ENCODE measurements around the gene PDE1C.
"Not testable (repeated sequence)": the region's sequence is repeated elsewhere in the genome, so short reads cannot be mapped to it uniquely, and the experiment has no call there.

Gene PDE1C

GRCh38 chr7:31857172-31857571, 213.0 kb downstream of the PDE1C start:
- in situ Hi-C loops (cut with MboI; ENCODE audit: low sequenced_read_pairs): no loop called here

GRCh38 chr7:31856337-31856736, 213.9 kb downstream of the PDE1C start:
- in situ Hi-C loops (cut with MboI; ENCODE audit: low sequenced_read_pairs): no loop called here

GRCh38 chr7:31855530-31855929, 214.7 kb downstream of the PDE1C start:
- in situ Hi-C loops (cut with MboI; ENCODE audit: low sequenced_read_pairs): no loop called here

DNA sequence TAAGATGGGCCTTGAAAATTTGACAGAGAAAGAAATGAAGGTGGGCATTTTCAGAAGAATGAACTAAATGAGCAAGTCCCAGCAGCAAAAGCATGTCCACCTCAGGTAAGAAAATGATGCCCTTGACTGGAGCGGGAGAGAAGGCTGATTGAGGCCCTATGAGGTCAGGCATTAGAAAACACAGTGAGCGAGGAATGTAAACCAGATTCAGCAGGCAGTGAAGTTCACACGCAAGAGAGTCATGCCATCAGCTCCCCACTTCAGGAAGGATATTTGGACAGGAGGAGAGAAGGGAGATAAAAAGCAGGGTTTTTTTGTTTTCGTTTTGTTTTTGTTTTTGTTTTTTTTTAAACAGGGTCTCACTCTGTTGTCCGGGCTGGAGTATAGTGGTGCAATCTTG, 216.8 kb downstream of the PDE1C start:
- in situ Hi-C loops (cut with MboI; ENCODE audit: low sequenced_read_pairs): no loop called here

- in situ Hi-C loops (cut with MboI; ENCODE audit: low sequenced_read_pairs): no loop called here
Measured at GRCh38 chr7:31852462-31852861, 217.7 kb downstream of the PDE1C start.

GRCh38 chr7:31851119-31851518, 219.1 kb downstream of the PDE1C start:
- in situ Hi-C loops (cut with MboI; ENCODE audit: low sequenced_read_pairs): no loop called here

- in situ Hi-C loops (cut with MboI; ENCODE audit: low sequenced_read_pairs): no loop called here
Measured at GRCh38 chr7:31850601-31851000, 219.6 kb downstream of the PDE1C start.

- in situ Hi-C loops (cut with MboI; ENCODE audit: low sequenced_read_pairs): no loop called here
Measured at GRCh38 chr7:31850066-31850465, 220.1 kb downstream of the PDE1C start.

GRCh38 chr7:31835471-31835870, 234.7 kb downstream of the PDE1C start:
- in situ Hi-C loops (cut with MboI; ENCODE audit: low sequenced_read_pairs): no loop called here

GRCh38 chr7:31833625-31834024, 236.6 kb downstream of the PDE1C start:
- in situ Hi-C loops (cut with MboI; ENCODE audit: low sequenced_read_pairs): not testable (repeated sequence)

DNA sequence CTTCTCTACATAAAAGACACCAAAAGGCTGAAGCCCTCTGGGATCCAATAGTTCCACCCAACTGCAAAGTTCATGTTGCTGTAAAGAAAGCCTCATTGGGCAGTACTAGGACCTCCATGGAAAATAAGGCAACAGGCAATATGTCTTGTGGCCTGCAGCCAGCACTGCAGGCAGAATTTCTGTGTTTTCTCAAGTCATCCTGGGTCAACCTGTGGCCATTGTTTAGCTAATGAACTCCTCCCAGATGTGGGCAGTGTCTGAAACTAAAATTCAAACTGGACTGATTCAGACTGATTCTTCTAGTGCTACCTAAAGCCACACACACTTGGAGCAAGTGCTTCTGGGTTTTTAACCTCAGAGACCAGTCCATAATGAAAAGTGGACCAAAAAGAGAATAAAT, 241.7 kb downstream of the PDE1C start:
- in situ Hi-C loops (cut with MboI; ENCODE audit: low sequenced_read_pairs): no loop called here

- in situ Hi-C loops (cut with MboI; ENCODE audit: low sequenced_read_pairs): no loop called here
Measured at GRCh38 chr7:31825576-31825975, 244.6 kb downstream of the PDE1C start.

DNA sequence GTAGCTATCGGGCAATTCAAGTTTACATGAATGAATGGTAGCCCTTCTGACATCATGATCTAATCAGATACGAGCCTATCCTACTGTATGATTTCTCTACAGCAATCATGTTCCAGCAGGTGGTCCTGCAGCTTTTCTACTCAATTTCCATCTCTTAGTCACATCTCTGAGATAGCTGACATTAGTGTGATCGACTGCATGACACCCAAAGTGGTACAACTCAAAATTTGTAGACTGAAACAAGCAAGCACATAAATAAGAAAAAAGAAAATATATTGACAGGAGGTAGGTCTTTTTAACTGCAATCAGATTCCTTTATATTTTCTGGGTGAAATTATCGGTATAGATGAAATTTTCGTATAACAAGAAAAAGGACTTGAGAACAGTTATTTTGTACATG, 251.2 kb downstream of the PDE1C start:
- in situ Hi-C loops (cut with MboI; ENCODE audit: low sequenced_read_pairs): no loop called here

DNA sequence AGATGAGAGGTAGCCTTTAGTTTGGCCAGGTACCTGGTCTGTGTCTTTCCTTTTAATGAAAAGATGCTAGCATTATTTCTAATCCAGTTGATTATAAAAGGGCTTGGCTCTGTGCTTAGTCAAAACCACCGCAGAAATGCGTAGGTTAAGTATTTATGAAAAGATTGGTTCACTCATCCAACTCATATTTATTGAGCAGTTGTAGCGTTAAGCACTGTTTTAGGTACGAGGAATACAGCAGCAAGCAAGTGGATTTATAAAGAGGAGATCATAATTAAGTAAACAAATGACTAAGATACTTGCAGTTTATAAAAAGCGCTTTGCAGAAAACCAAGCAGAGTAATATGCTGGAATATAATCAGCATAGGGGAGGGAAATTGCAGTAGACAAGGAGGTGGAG, 253.4 kb downstream of the PDE1C start:
- in situ Hi-C loops (cut with MboI; ENCODE audit: low sequenced_read_pairs): no loop called here

- in situ Hi-C loops (cut with MboI; ENCODE audit: low sequenced_read_pairs): no loop called here
Measured at GRCh38 chr7:31815796-31816195, 254.4 kb downstream of the PDE1C start.

DNA sequence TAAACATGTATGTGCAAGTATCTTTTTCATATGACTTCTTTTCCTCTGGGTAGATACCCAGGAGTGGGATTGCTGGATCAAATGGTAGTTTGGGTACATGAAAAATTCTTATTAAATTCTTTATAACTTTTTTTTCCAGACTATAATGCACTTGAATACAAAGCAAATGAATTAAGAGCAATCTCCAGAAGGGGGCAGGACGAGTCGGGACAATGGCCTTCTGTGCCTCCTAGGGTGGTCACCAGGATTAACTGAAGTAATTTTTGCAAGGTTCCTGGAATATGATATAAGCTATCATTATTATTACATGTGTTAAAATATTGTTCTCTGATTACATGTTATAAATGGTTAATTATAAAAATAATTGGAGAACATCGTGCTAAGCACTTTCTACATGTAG, 256.0 kb downstream of the PDE1C start:
- in situ Hi-C loops (cut with MboI; ENCODE audit: low sequenced_read_pairs): no loop called here

GRCh38 chr7:31811650-31812461, 258.4 kb downstream of the PDE1C start:
- in situ Hi-C loops (cut with MboI; ENCODE audit: low sequenced_read_pairs): no loop called here

- in situ Hi-C loops (cut with MboI; ENCODE audit: low sequenced_read_pairs): no loop called here
Measured at GRCh38 chr7:31805209-31805818, 264.9 kb downstream of the PDE1C start.

GRCh38 chr7:31796375-31796774, 273.8 kb downstream of the PDE1C start:
- in situ Hi-C loops (cut with MboI; ENCODE audit: low sequenced_read_pairs): no loop called here

GRCh38 chr7:31794851-31795344, 275.3 kb downstream of the PDE1C start:
- in situ Hi-C loops (cut with MboI; ENCODE audit: low sequenced_read_pairs): no loop called here

- in situ Hi-C loops (cut with MboI; ENCODE audit: low sequenced_read_pairs): no loop called here
Measured at GRCh38 chr7:31791881-31792280, 278.3 kb downstream of the PDE1C start.

DNA sequence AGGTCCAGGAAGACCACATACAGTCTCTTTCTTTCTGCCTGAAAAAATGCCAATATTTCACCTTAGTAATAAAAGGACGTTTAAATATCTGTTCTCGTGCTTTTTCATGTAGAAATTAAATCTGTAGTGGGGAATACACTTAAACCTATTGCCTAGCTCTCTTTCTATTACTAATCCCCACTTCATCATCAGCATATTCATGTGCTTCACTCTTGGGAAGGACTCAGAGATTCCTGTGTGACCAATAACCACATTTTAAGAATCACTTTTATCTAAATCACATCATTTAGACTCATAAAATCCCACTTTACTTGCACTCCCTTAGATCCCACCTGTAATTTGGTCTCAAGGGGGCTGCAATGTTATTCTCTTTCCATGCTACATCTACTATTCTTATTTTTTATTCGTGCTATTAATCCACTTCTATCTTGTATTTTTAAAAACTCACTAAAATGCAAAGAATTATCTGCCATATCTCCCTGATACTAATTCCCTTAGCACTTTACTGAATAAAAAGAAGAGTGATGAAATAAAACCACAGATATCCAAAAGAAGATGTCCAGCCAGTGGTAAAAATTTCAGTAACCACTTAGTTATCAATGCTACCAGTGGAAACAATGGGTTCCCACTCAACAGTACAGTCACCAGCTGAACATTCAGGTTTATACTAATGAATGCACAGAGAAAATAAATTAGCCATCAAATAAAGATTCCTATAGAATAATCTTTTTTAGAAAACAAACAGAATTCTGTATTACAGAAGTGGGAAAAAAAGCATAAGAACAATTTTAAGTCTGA, 281.1 kb downstream of the PDE1C start:
- in situ Hi-C loops (cut with MboI; ENCODE audit: low sequenced_read_pairs): no loop called here

Data from HL-60/S4 treated with phorbol 12-myristate 13-acetate at 8.2 ng/mL for 4 days and 3 days (cell line).